Measurements from ENCODE around the gene OR52B2.

GRCh38 chr11:6194065-6194581 lies 24.0 kb upstream of the OR52B2 start:
- TF ChIP-seq POLR2AphosphoS5 (IDR thresholded peaks at IDR 0.05; ENCODE audit: low read depth, low read length) (no peak), CTCF (IDR thresholded peaks at IDR 0.05) (no peak)

Data from Panc1 (cell line).